ENCODE results near the gene KCNJ10.

Gene KCNJ10

GRCh38 chr1:160094806-160095205, 24.8 kb upstream of the KCNJ10 start:
- Histone ChIP-seq H3K27me3 (no peaks in the 10 kb centered on the region), H3K36me3 (peaks cover 46 to 57% (median 50%) of the 10 kb centered on the region in 3 donors), H3K4me3 (no peak overlapping the region), H3K9me3 (no peaks in the 10 kb centered on the region), H3K4me1 (peaks cover 0 to 62% (median 36%) of the 10 kb centered on the region in 4 donors), H3K27ac (no peak overlapping the region)
- intact Hi-C loops (cut with DNase I; ENCODE audit: low total_unique reads), result no loop called here
- TF ChIP-seq CTCF (IDR thresholded peaks at IDR 0.05), result no peak
- DNase-seq, result no peak

- DNase-seq, result no peak
- no peaks in the 10 kb centered on the region for H3K9me3 ChIP-seq
- H3K36me3 ChIP-seq, result peaks cover 46 to 63% (median 54%) of the 10 kb centered on the region in 3 donors
- TF ChIP-seq CTCF (IDR thresholded peaks at IDR 0.05), result no peak
- H3K27me3 ChIP-seq, result no peaks in the 10 kb centered on the region
- H3K4me1 ChIP-seq, result peaks cover 0 to 58% (median 31%) of the 10 kb centered on the region in 4 donors
- H3K4me3 ChIP-seq, result no peak overlapping the region
- H3K27ac ChIP-seq, result no peak overlapping the region
- intact Hi-C loops (cut with DNase I; ENCODE audit: low total_unique reads), result no loop called here
Observed at GRCh38 chr1:160094291-160094625, 24.3 kb upstream of the KCNJ10 start.

- H3K27ac ChIP-seq, result no peak overlapping the region
- no peaks in the 10 kb centered on the region for H3K9me3 ChIP-seq
- H3K27me3 ChIP-seq, result no peaks in the 10 kb centered on the region
- H3K4me3 ChIP-seq, result no peak overlapping the region
- TF ChIP-seq CTCF (IDR thresholded peaks at IDR 0.05), result no peak
- peaks cover 0 to 56% (median 29%) of the 10 kb centered on the region in 4 donors for H3K4me1 ChIP-seq
- intact Hi-C loops (cut with DNase I; ENCODE audit: low total_unique reads), result no loop called here
- H3K36me3 ChIP-seq, result peaks cover 46 to 68% (median 59%) of the 10 kb centered on the region in 3 donors
- DNase-seq, result no peak
Observed at GRCh38 chr1:160093624-160094290, 23.8 kb upstream of the KCNJ10 start.

GRCh38 chr1:160093069-160093395, 23.1 kb upstream of the KCNJ10 start:
- H3K36me3 ChIP-seq, result peaks cover 46 to 75% (median 64%) of the 10 kb centered on the region in 3 donors
- no peak for DNase-seq
- TF ChIP-seq CTCF (IDR thresholded peaks at IDR 0.05), result no peak
- H3K27me3 ChIP-seq, result no peaks in the 10 kb centered on the region
- intact Hi-C loops (cut with DNase I; ENCODE audit: low total_unique reads), result no loop called here
- no peaks in the 10 kb centered on the region for H3K9me3 ChIP-seq
- H3K27ac ChIP-seq, result no peak overlapping the region
- H3K4me1 ChIP-seq, result peaks cover 0 to 56% (median 29%) of the 10 kb centered on the region in 4 donors
- H3K4me3 ChIP-seq, result no peak overlapping the region

- DNase-seq, result no peak
- Histone ChIP-seq H3K27ac (no peak overlapping the region), H3K9me3 (no peaks in the 10 kb centered on the region), H3K27me3 (no peaks in the 10 kb centered on the region), H3K36me3 (peaks cover 46 to 80% (median 68%) of the 10 kb centered on the region in 3 donors), H3K4me3 (no peak overlapping the region), H3K4me1 (peaks cover 0 to 52% (median 25%) of the 10 kb centered on the region in 4 donors)
- TF ChIP-seq CTCF (IDR thresholded peaks at IDR 0.05), result no peak
- intact Hi-C loops (cut with DNase I; ENCODE audit: low total_unique reads), result no loop called here
Observed at GRCh38 chr1:160092366-160093068, 22.6 kb upstream of the KCNJ10 start.

All from tibial artery (tissue), 4 donors.